Measurements from ENCODE around the gene MANEAL. TPM values are rescaled to one million over a fixed set of nuclear protein-coding genes. Genes with fewer than 3 reads are reported as not detected.

The MANEAL gene
- total and polyA plus RNA-seq, 2 of the 4 experiments (the other 2 are of a cell fraction): 0.54 to 0.55 TPM

DNA sequence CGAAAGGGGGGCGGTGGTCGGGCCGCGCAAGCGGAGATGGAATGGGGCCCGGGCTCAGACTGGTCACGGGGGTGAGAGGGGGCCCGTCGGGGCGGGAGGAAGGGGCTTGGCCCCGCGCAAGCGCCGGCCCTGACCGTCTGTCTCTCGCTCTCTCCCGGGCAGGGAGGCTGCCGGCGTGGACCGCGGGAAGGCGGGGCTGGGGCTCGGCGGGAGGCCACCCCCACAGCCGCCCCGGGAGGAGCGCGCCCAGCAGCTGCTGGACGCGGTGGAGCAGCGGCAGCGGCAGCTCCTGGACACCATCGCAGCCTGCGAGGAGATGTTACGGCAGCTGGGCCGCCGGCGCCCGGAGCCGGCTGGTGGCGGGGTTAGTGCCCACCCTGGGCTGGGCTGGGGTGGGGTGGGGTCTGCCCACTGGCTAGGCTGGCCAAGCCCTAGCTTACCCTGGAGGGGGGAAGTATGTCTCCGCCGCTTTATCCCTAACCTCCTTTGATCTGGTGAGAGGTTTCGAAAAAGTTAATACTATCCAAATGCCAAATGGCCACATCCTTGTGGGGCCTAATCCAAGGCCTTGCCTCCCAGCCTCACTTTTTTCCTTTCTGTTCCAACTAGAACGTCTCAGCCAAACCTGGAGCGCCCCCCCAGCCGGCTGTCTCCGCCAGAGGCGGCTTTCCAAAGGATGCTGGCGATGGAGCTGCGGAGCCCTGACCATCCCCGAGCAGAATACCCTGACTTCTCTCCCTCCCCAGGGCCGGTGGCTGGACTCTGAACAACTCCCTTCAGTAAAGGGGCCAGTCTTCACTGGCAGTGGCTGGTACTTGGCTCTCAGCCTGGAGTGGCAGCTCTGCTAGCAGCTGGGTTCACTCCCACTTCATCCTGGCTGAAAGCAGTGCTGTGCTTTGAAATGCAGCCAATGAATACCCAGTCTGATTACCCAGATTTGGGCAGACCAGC, 15.0 kb downstream of the MANEAL start:
- Histone ChIP-seq H3K14ac (replicated peaks; ENCODE audit: low read depth, low read length) (peak overlapping the region; percentile 76), H3K4me1 (ENCODE audit: control insufficient read depth, insufficient read depth, low read length) (peaks cover 6% of the 10 kb centered on the region; the same call in 1 of the 2 replicates), H3K18ac (ENCODE audit: low read depth, low read length) (no peak overlapping the region; the same call in 1 of the 2 replicates), H3K9me3 (ENCODE audit: control insufficient read depth, insufficient read depth, low read length) (no peaks in the 10 kb centered on the region), H3K4me2 (ENCODE audit: low read depth, low read length) (peak overlapping the region; percentile 60), H3K4me3 (ENCODE audit: insufficient read depth, low read depth, low read length) (peak overlapping the region; percentile 90), H3K27me3 (ENCODE audit: control insufficient read depth, insufficient read depth, low read length) (no peaks in the 10 kb centered on the region), H3K4ac (ENCODE audit: low read depth, low read length) (peak overlapping the region; percentile 76), H3K56ac (ENCODE audit: extremely low read depth, insufficient read depth, low read length) (peak overlapping the region; percentile 50; the same call in 1 of the 2 replicates), H3K23ac (ENCODE audit: low read depth, low read length) (peak overlapping the region; percentile 72; the same call in 1 of the 2 replicates), H2BK120ac (ENCODE audit: low read depth, low read length) (no peak overlapping the region), H2BK5ac (ENCODE audit: low read depth, low read length, poor library complexity, severe bottlenecking) (peak overlapping the region; percentile 67), H3K36me3 (ENCODE audit: control insufficient read depth, insufficient read depth, low read length) (peaks cover 24% of the 10 kb centered on the region), H2AFZ (replicated peaks; ENCODE audit: low read length, poor library complexity) (peak overlapping the region; percentile 94), H3K9me1 (ENCODE audit: insufficient read depth, low read length) (peaks cover 7% of the 10 kb centered on the region; the same call in 1 of the 2 replicates), H3K79me1 (ENCODE audit: low read depth in 1 of 2, low read length in 2 of 2) (peaks cover 39 to 60% of the 10 kb centered on the region in 2 experiments), H4K8ac (ENCODE audit: low read depth in 2 of 2, low read length in 2 of 2) (peak overlapping the region; percentile 71 to 76; a peak in 2 of 4 replicates), H4K5ac (ENCODE audit: low read depth, low read length) (peak overlapping the region; percentile 14), H3K9ac (ENCODE audit: low read depth, low read length) (peak overlapping the region; percentile 81), H2AK9ac (replicated peaks; ENCODE audit: low read depth, low read length, poor library complexity) (peak overlapping the region; percentile 88), H2BK20ac (ENCODE audit: low read depth, low read length) (no peak overlapping the region), H3K27ac (ENCODE audit: insufficient read depth, low read length) (peak overlapping the region; percentile 88), H2BK15ac (ENCODE audit: low read depth, low read length) (no peak overlapping the region), H4K20me1 (ENCODE audit: insufficient read depth, low read length) (peaks cover 24% of the 10 kb centered on the region), H2AK5ac (ENCODE audit: low read depth, low read length) (peak overlapping the region; percentile 79), H4K91ac (ENCODE audit: insufficient read depth, low read depth, low read length) (peak overlapping the region; percentile 23; the same call in 1 of the 2 replicates)
- WGBS, 2 experiments (ENCODE audit: extremely low coverage in 2 of 2, insufficient read length in 1 of 2): 0% methylated on average over 9 of the region's 54 CpGs; no CpG with 5 or more reads in 1 of the 2 experiments
- dilution Hi-C loops (cut with HindIII; ENCODE audit: low sequenced_read_pairs, unreplicated experiment) (no loop called here), intact Hi-C loops (cut with micrococcal nuclease) (loop anchor here (1.0 to 10.0 kb wide), 3 partner anchors 52 to 204 kb away; partner anchors contain the start of gene CDCA8), in situ Hi-C loops (cut with MboI; ENCODE audit: low sequenced_read_pairs) (no loop called here)
- ATAC-seq (ENCODE audit: low read depth) (peak; percentile 82), DNase-seq (peak; percentile 76)
- BruUV-seq (replicated peaks): TSS peak; percentile 95
- ChIA-PET POLR2A (ENCODE audit: unreplicated experiment) (interaction anchor here (0.6 to 1.1 kb wide), 6 partner anchors 34 to 1755 kb away, joined by 3 to 17 read pairs (median 4); partner anchors contain the start of gene DNALI1), CTCF (interaction anchor here (0.6 to 1.5 kb wide), 4 partner anchors 10 to 79 kb away, joined by 3 to 7 read pairs (median 4); partner anchors contain the start of gene MTF1)
- peak; percentile 24; the same call in 1 of the 2 replicates for TF ChIP-seq MXI1 (IDR thresholded peaks at IDR 0.05; ENCODE audit: borderline replicate concordance, low read depth, low read length)
- TF ChIP-seq RCOR1 (IDR thresholded peaks at IDR 0.05; ENCODE audit: insufficient replicate concordance, low read length): no peak
- peak; percentile 66 for TF ChIP-seq MAZ (IDR thresholded peaks at IDR 0.05; ENCODE audit: borderline replicate concordance, low read depth, low read length)
